CD8-positive, alpha-beta memory T cell (primary cell): Measurements from ENCODE around the gene SLC18A2. TPM values are rescaled to one million over a fixed set of nuclear protein-coding genes. Genes with fewer than 3 reads are reported as not detected.
A peak's percentile ranks its signal among the peaks of the same experiment; 100 is the strongest.

Experiments
- CTCF ChIA-PET: fragments of 350-600 bp; sonication (Branson Sonifier 250); formaldehyde crosslinking; loops from one replicate; lab custom pipeline; 2021; ENCODE audit warnings: antibody characterized with exemption; lab: Charles Lee
- POLR2A ChIA-PET: fragments of 350-600 bp; sonication (Branson Sonifier 250); formaldehyde crosslinking; loops from one replicate; lab custom pipeline; 2021; ENCODE audit warnings: antibody characterized with exemption; lab: Charles Lee
- DNase-seq, 5 donors: peaks; one replicate each; pipeline versions ENCODE4 v3.0.0 to v3.0.0-alpha.2; 2020 to 2022; ENCODE audit warnings: mixed read lengths in 1 of 5
- H3K27ac ChIP-seq: one replicate; pipeline ENCODE4 v1.7.0; 2013; ENCODE audit warnings: low read depth, mild to moderate bottlenecking, low read length, moderate library complexity
- H3K27me3 ChIP-seq: 2 replicates; pipeline ENCODE4 v1.7.0; 2013; ENCODE audit warnings: low read length, mild to moderate bottlenecking; ENCODE audit not compliant: insufficient read depth, poor library complexity, severe bottlenecking
- H3K36me3 ChIP-seq: 2 replicates; pipeline ENCODE4 v1.7.0; 2013; ENCODE audit warnings: mild to moderate bottlenecking, low read length, moderate library complexity; ENCODE audit not compliant: insufficient read depth
- H3K4me1 ChIP-seq: 2 replicates; pipeline ENCODE4 v1.7.0; 2013; ENCODE audit warnings: mild to moderate bottlenecking, low read length, moderate library complexity; ENCODE audit not compliant: insufficient read depth
- H3K4me3 ChIP-seq: 2 replicates; pipeline ENCODE4 v1.7.0; 2013; ENCODE audit warnings: mild to moderate bottlenecking, low read length
- H3K9me3 ChIP-seq: 2 replicates; pipeline ENCODE4 v1.7.0; 2013; ENCODE audit warnings: mild to moderate bottlenecking, low read length
- H3K27ac Mint-ChIP-seq, 8 donors: one replicate each; pipeline ENCODE4 v1.8.0; 2020 to 2021; ENCODE audit warnings: mixed read lengths in 8 of 8, mild to moderate bottlenecking in 6 of 8, inconsistent platforms in 3 of 8, moderate library complexity in 3 of 8
- H3K27me3 Mint-ChIP-seq, 2 donors: one replicate each; pipeline ENCODE4 v1.8.0; 2020 to 2021; ENCODE audit warnings: mixed read lengths in 2 of 2, mild to moderate bottlenecking in 1 of 2, moderate library complexity in 1 of 2
- H3K36me3 Mint-ChIP-seq, 3 donors: one replicate each; pipeline ENCODE4 v1.8.0; 2020 to 2021; ENCODE audit warnings: mixed read lengths in 3 of 3, inconsistent platforms in 1 of 3, mild to moderate bottlenecking in 1 of 3
- H3K4me1 Mint-ChIP-seq, 3 donors: one replicate each; pipeline ENCODE4 v1.8.0; 2020 to 2021; ENCODE audit warnings: mixed read lengths in 3 of 3, inconsistent platforms in 1 of 3, mild to moderate bottlenecking in 1 of 3
- H3K4me3 Mint-ChIP-seq, 7 donors: one replicate each; pipeline ENCODE4 v1.8.0; 2020 to 2021; ENCODE audit warnings: mixed read lengths in 7 of 7, mild to moderate bottlenecking in 6 of 7, moderate library complexity in 4 of 7, inconsistent platforms in 2 of 7
- H3K9me3 Mint-ChIP-seq, 5 donors: one replicate each; pipeline ENCODE4 v1.8.0; 2020 to 2022; ENCODE audit warnings: mixed read lengths in 5 of 5, mild to moderate bottlenecking in 3 of 5, moderate library complexity in 2 of 5, inconsistent platforms in 1 of 5
- polyA plus RNA-seq: library from polyadenylated mRNA; unstranded; fragments of 300-500 nt; fragmentation: Illumina TruSeq; gene quantifications from one replicate; pipeline ENCODE4 v1.2.3, GENCODE V29; 2021
- total RNA-seq, 2 experiments: library from RNA; stranded (reverse); gene quantifications; one replicate each; pipeline ENCODE4 v1.2.3, GENCODE V29; 2021

SLC18A2 gene
- total RNA-seq: under 1 TPM in 1 of 2 experiments, not detected in 1; 0.07 TPM
- polyA plus RNA-seq: 0.08 TPM

GRCh38 chr10:117240621-117241529 lies at the start of gene SLC18A2:
Gene SLC18A2 (plus strand): TSS chr10:117241114. CDS start chr10:117241694, 580 bp downstream.
- no peak for DNase-seq
- peak within 1 kb of the TSS in 5 of 7 donors; percentile 33 to 84 (median 54) for H3K4me3 Mint-ChIP-seq
- Histone ChIP-seq H3K36me3 (no peaks in the 10 kb centered on the region), H3K27ac (no peak within 1 kb of the TSS), H3K9me3 (no peaks in the 10 kb centered on the region), H3K4me3 (no peak within 1 kb of the TSS), H3K4me1 (no peaks in the 10 kb centered on the region), H3K27me3 (peaks cover 3% of the 10 kb centered on the region)
- H3K9me3 Mint-ChIP-seq: no peaks in the 10 kb centered on the region
- H3K27me3 Mint-ChIP-seq: peaks cover 17 to 58% of the 10 kb centered on the region in 2 donors
- POLR2A ChIA-PET: no interaction called here
- H3K36me3 Mint-ChIP-seq: no peaks in the 10 kb centered on the region
- H3K4me1 Mint-ChIP-seq: peaks cover 3 to 14% (median 6%) of the 10 kb centered on the region in 3 donors
- CTCF ChIA-PET: no interaction called here
- peak within 1 kb of the TSS in 1 of 8 donors; percentile 57 for H3K27ac Mint-ChIP-seq

- H3K27me3 ChIP-seq: no peaks in the 10 kb centered on the region
- H3K9me3 ChIP-seq: no peaks in the 10 kb centered on the region
- POLR2A ChIA-PET: no interaction called here
- no peaks in the 10 kb centered on the region for H3K36me3 Mint-ChIP-seq
- no peak within 1 kb of the TSS for H3K27ac Mint-ChIP-seq
- no peak within 1 kb of the TSS for H3K27ac ChIP-seq
- H3K9me3 Mint-ChIP-seq: no peaks in the 10 kb centered on the region
- no peaks in the 10 kb centered on the region for H3K4me1 Mint-ChIP-seq
- CTCF ChIA-PET: interaction anchor here (1.0 to 1.3 kb wide), 2 partner anchors 11 to 17 kb away, joined by 3 read pairs; no protein-coding TSS in a partner anchor
- no peak within 1 kb of the TSS for H3K4me3 ChIP-seq
- peaks cover 7 to 8% of the 10 kb centered on the region in 2 donors for H3K27me3 Mint-ChIP-seq
- H3K4me1 ChIP-seq: no peaks in the 10 kb centered on the region
- no peak for DNase-seq
- H3K4me3 Mint-ChIP-seq: no peak within 1 kb of the TSS
- H3K36me3 ChIP-seq: no peaks in the 10 kb centered on the region
Measured at GRCh38 chr10:117197189-117197588, 43.7 kb upstream of the SLC18A2 start, which contains the start of gene KCNK18. Gene KCNK18 (plus strand): TSS chr10:117197489. CDS start chr10:117197489, 0 bp downstream.

GRCh38 chr10:117198088-117198487 lies 42.8 kb upstream of the SLC18A2 start:
- no peaks in the 10 kb centered on the region for H3K4me1 Mint-ChIP-seq
- DNase-seq: no peak
- ChIA-PET CTCF (no interaction called here), POLR2A (no interaction called here)
- no peak overlapping the region for H3K27ac ChIP-seq
- no peaks in the 10 kb centered on the region for H3K9me3 ChIP-seq
- H3K27me3 ChIP-seq: no peaks in the 10 kb centered on the region
- no peak overlapping the region for H3K4me3 ChIP-seq
- H3K36me3 ChIP-seq: no peaks in the 10 kb centered on the region
- no peaks in the 10 kb centered on the region for H3K9me3 Mint-ChIP-seq
- H3K4me3 Mint-ChIP-seq: no peak overlapping the region
- peaks cover 8% of the 10 kb centered on the region in 2 donors for H3K27me3 Mint-ChIP-seq
- H3K4me1 ChIP-seq: no peaks in the 10 kb centered on the region
- H3K27ac Mint-ChIP-seq: no peak overlapping the region
- H3K36me3 Mint-ChIP-seq: no peaks in the 10 kb centered on the region

- CTCF ChIA-PET: interaction anchor here (1.4 to 5.8 kb wide), 2 partner anchors 15 to 27 kb away, joined by 4 to 25 read pairs; no protein-coding TSS in a partner anchor
- POLR2A ChIA-PET: no interaction called here
- no peak overlapping the region for H3K4me3 Mint-ChIP-seq
- no peaks in the 10 kb centered on the region for H3K4me1 Mint-ChIP-seq
- Histone ChIP-seq H3K27ac (no peak overlapping the region), H3K4me3 (no peak overlapping the region), H3K27me3 (no peaks in the 10 kb centered on the region), H3K36me3 (no peaks in the 10 kb centered on the region), H3K9me3 (no peaks in the 10 kb centered on the region), H3K4me1 (no peaks in the 10 kb centered on the region)
- H3K27me3 Mint-ChIP-seq: peaks cover 13 to 23% of the 10 kb centered on the region in 2 donors
- no peaks in the 10 kb centered on the region for H3K36me3 Mint-ChIP-seq
- no peak for DNase-seq
- H3K27ac Mint-ChIP-seq: no peak overlapping the region
- H3K9me3 Mint-ChIP-seq: peaks cover 0 to 7% (median 2%) of the 10 kb centered on the region in 5 donors
Measured at GRCh38 chr10:117201826-117202225, 39.1 kb upstream of the SLC18A2 start.

- no peak overlapping the region for H3K4me3 Mint-ChIP-seq
- H3K4me1 ChIP-seq: no peaks in the 10 kb centered on the region
- no peaks in the 10 kb centered on the region for H3K36me3 Mint-ChIP-seq
- H3K9me3 ChIP-seq: no peaks in the 10 kb centered on the region
- H3K36me3 ChIP-seq: no peaks in the 10 kb centered on the region
- H3K27ac ChIP-seq: no peak overlapping the region
- ChIA-PET POLR2A (no interaction called here), CTCF (interaction anchor here (1.1 to 5.8 kb wide), 2 partner anchors 12 to 13 kb away, joined by 6 to 25 read pairs; no protein-coding TSS in a partner anchor)
- no peaks in the 10 kb centered on the region for H3K27me3 ChIP-seq
- H3K9me3 Mint-ChIP-seq: peaks cover 0 to 8% (median 2%) of the 10 kb centered on the region in 5 donors
- H3K27me3 Mint-ChIP-seq: peaks cover 15 to 37% of the 10 kb centered on the region in 2 donors
- no peak overlapping the region for H3K4me3 ChIP-seq
- no peak overlapping the region for H3K27ac Mint-ChIP-seq
- DNase-seq: no peak
- no peaks in the 10 kb centered on the region for H3K4me1 Mint-ChIP-seq
Measured at GRCh38 chr10:117204316-117204715, 36.6 kb upstream of the SLC18A2 start.

- Histone ChIP-seq H3K4me1 (peaks cover 5% of the 10 kb centered on the region), H3K27ac (no peak overlapping the region), H3K27me3 (peaks cover 9% of the 10 kb centered on the region), H3K9me3 (no peaks in the 10 kb centered on the region), H3K4me3 (no peak overlapping the region), H3K36me3 (no peaks in the 10 kb centered on the region)
- DNase-seq: no peak
- H3K27ac Mint-ChIP-seq: no peak overlapping the region
- peaks cover 22 to 48% of the 10 kb centered on the region in 2 donors for H3K27me3 Mint-ChIP-seq
- H3K9me3 Mint-ChIP-seq: peaks cover 10 to 13% (median 13%) of the 10 kb centered on the region in 5 donors
- H3K4me1 Mint-ChIP-seq: peaks cover 0 to 8% (median 2%) of the 10 kb centered on the region in 3 donors
- H3K36me3 Mint-ChIP-seq: peaks cover 0 to 1% (median 0%) of the 10 kb centered on the region in 3 donors
- ChIA-PET POLR2A (no interaction called here), CTCF (no interaction called here)
- no peak overlapping the region for H3K4me3 Mint-ChIP-seq
Measured at GRCh38 chr10:117212176-117212575, 28.7 kb upstream of the SLC18A2 start.

- Histone ChIP-seq H3K36me3 (no peaks in the 10 kb centered on the region), H3K27me3 (peaks cover 9% of the 10 kb centered on the region), H3K4me3 (no peak overlapping the region), H3K4me1 (peaks cover 7% of the 10 kb centered on the region), H3K9me3 (no peaks in the 10 kb centered on the region), H3K27ac (no peak overlapping the region)
- H3K36me3 Mint-ChIP-seq: peaks cover 0 to 1% (median 0%) of the 10 kb centered on the region in 3 donors
- ChIA-PET POLR2A (no interaction called here), CTCF (interaction anchor here (1.1 kb wide), 1 partner anchor 40 kb away, joined by 3 read pairs; no protein-coding TSS in a partner anchor)
- DNase-seq: no peak
- H3K4me3 Mint-ChIP-seq: no peak overlapping the region
- no peak overlapping the region for H3K27ac Mint-ChIP-seq
- H3K9me3 Mint-ChIP-seq: peaks cover 10 to 13% (median 12%) of the 10 kb centered on the region in 5 donors
- peaks cover 0 to 18% (median 5%) of the 10 kb centered on the region in 3 donors for H3K4me1 Mint-ChIP-seq
- peaks cover 25 to 45% of the 10 kb centered on the region in 2 donors for H3K27me3 Mint-ChIP-seq
Measured at GRCh38 chr10:117214401-117214800, 26.5 kb upstream of the SLC18A2 start.
